Activated naive CD8-positive, alpha-beta T cell (primary cell): Measurements from ENCODE around the gene ZNF334.
A peak's percentile ranks its signal among the peaks of the same experiment; 100 is the strongest.

Source experiments
- H3K27ac Mint-ChIP-seq: one replicate; pipeline ENCODE4 v1.8.0; 2021; ENCODE audit warnings: mixed read lengths
- H3K27me3 Mint-ChIP-seq: one replicate; pipeline ENCODE4 v1.8.0; 2021; ENCODE audit warnings: mixed read lengths
- H3K36me3 Mint-ChIP-seq: one replicate; pipeline ENCODE4 v1.8.0; 2021; ENCODE audit warnings: mixed read lengths
- H3K4me1 Mint-ChIP-seq: one replicate; pipeline ENCODE4 v1.8.0; 2021; ENCODE audit warnings: low read depth, mixed read lengths
- H3K4me3 Mint-ChIP-seq: one replicate; pipeline ENCODE4 v1.8.0; 2021; ENCODE audit warnings: mild to moderate bottlenecking, mixed read lengths
- H3K9me3 Mint-ChIP-seq: one replicate; pipeline ENCODE4 v1.8.0; 2021; ENCODE audit warnings: low read depth, mixed read lengths

The ZNF334 gene

DNA sequence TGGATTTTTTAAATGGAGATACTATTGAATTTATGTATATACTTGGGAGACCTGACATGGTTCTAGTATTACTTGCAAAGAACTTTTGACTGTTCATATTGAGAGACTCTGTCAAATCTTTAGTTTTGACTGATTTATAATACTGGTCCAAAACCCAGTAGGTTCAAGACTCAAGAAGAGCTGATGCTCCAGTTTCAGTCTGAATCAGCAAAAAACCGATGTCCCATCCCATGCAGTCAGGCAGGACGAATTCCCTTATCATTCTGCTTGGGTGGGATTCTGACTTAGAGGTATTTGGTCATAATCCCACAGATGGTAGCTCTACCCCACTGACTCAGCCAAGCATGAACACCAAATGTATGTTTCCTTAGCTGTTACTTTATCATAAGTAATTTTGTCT lies 29.5 kb downstream of the ZNF334 start:
- no peak overlapping the region for H3K27ac Mint-ChIP-seq
- H3K36me3 Mint-ChIP-seq: no peaks in the 10 kb centered on the region
- H3K27me3 Mint-ChIP-seq: peaks cover 27% of the 10 kb centered on the region
- H3K4me3 Mint-ChIP-seq: no peak overlapping the region
- no peaks in the 10 kb centered on the region for H3K9me3 Mint-ChIP-seq
- H3K4me1 Mint-ChIP-seq: no peaks in the 10 kb centered on the region

DNA sequence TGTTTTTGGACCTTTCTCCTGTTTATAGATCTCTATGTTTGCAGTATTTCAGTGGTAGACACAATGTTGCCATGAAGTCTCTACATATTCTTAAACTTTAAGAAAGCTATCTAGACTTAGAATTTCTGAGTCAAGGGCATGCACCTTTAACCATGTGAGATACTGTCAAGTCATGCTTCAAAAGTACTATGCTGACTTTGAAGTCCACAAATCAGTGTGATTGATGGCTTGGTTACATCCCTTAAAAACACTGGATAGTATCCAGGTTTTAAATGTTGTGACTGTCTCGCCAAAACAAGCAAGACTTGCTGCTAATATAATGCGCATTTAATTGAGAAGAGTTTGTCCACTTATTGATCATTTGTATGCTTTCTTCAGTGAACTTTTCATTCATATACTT lies 30.5 kb downstream of the ZNF334 start:
- H3K9me3 Mint-ChIP-seq: no peaks in the 10 kb centered on the region
- H3K27me3 Mint-ChIP-seq: peaks cover 24% of the 10 kb centered on the region
- H3K27ac Mint-ChIP-seq: no peak overlapping the region
- H3K36me3 Mint-ChIP-seq: no peaks in the 10 kb centered on the region
- H3K4me3 Mint-ChIP-seq: no peak overlapping the region
- H3K4me1 Mint-ChIP-seq: no peaks in the 10 kb centered on the region

GRCh38 chr20:46477640-46478039 lies 35.7 kb downstream of the ZNF334 start:
- H3K36me3 Mint-ChIP-seq: no peaks in the 10 kb centered on the region
- peaks cover 13% of the 10 kb centered on the region for H3K27me3 Mint-ChIP-seq
- H3K9me3 Mint-ChIP-seq: no peaks in the 10 kb centered on the region
- no peak overlapping the region for H3K4me3 Mint-ChIP-seq
- no peaks in the 10 kb centered on the region for H3K4me1 Mint-ChIP-seq
- no peak overlapping the region for H3K27ac Mint-ChIP-seq

DNA sequence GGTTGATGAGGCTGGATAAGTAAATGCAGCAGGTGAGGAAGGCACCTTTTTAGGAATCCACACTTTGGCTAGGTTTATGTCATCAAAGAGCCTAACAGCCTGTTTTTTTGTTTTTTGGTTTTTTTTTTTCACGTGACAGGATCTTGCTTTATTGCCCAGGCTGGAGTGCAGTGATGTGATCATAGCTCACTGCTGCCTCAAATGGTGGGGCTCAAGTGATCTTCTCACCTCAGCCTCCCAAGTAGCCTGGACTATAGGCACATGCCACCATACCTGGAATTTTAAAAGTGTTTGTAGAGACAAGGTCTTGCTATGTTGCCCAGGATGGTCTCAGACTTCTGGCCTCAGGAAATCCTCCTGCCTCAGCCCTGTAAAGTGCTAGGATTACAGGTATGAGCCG lies 36.1 kb downstream of the ZNF334 start:
- Mint-ChIP-seq H3K36me3 (no peaks in the 10 kb centered on the region), H3K9me3 (no peaks in the 10 kb centered on the region), H3K4me3 (no peak overlapping the region), H3K27me3 (peaks cover 17% of the 10 kb centered on the region), H3K27ac (no peak overlapping the region), H3K4me1 (no peaks in the 10 kb centered on the region)

DNA sequence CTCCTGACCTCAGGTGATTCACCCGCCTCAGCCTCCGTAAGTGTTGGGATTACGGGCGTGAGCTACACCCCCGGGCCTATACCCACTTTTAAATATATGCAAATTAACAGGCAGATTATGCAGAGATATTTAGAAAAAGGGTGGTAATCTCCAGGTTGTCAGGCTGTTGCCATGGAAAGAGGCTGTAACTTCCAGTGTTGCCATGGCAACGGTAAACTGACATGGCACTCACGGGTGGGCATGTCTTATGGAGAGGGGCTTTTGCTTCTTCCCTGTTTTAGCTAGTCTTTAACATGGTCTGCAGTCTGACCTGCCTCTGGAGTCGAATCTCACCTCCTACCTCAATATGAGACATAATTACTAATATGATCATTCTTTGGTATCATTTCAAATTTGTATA lies 44.9 kb downstream of the ZNF334 start:
- H3K36me3 Mint-ChIP-seq: no peaks in the 10 kb centered on the region
- no peaks in the 10 kb centered on the region for H3K9me3 Mint-ChIP-seq
- no peak overlapping the region for H3K4me3 Mint-ChIP-seq
- H3K4me1 Mint-ChIP-seq: no peaks in the 10 kb centered on the region
- no peak overlapping the region for H3K27ac Mint-ChIP-seq
- peaks cover 15% of the 10 kb centered on the region for H3K27me3 Mint-ChIP-seq

- peaks cover 8% of the 10 kb centered on the region for H3K27me3 Mint-ChIP-seq
- H3K36me3 Mint-ChIP-seq: no peaks in the 10 kb centered on the region
- H3K4me1 Mint-ChIP-seq: peaks cover 2% of the 10 kb centered on the region
- H3K4me3 Mint-ChIP-seq: no peak overlapping the region
- H3K9me3 Mint-ChIP-seq: no peaks in the 10 kb centered on the region
- H3K27ac Mint-ChIP-seq: no peak overlapping the region
Observed at GRCh38 chr20:46464451-46464850, 48.9 kb downstream of the ZNF334 start.

DNA sequence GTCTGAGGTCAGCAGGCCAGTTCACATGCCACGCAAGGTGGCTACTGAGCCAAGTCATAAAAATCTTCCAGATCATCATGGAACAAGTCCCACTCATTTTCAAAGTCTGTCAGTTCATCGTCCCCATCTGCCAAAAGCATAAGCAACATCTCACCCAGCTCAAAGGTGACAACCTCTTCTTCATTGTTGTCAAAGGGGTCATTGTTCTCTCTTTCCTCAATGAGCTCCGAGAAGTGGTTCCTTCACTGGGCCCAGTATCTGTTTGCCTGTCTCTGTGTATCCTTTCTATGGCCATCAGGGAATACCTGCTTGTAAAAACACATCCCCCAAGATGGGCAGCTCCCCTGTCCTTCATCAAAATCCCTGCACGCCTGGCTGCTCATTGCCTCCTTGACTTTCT lies 49.5 kb downstream of the ZNF334 start:
- H3K27ac Mint-ChIP-seq: no peak overlapping the region

GRCh38 chr20:46461808-46462207 lies 51.6 kb downstream of the ZNF334 start:
- Mint-ChIP-seq H3K27ac (no peak overlapping the region), H3K4me3 (no peak overlapping the region), H3K36me3 (peaks cover 2% of the 10 kb centered on the region), H3K9me3 (peaks cover 4% of the 10 kb centered on the region), H3K27me3 (peaks cover 15% of the 10 kb centered on the region), H3K4me1 (peaks cover 7% of the 10 kb centered on the region)

More for the DNA sequence above, 49.5 kb downstream of the ZNF334 start:
- no peak overlapping the region for H3K4me3 Mint-ChIP-seq
- H3K4me1 Mint-ChIP-seq: peaks cover 6% of the 10 kb centered on the region
- H3K27me3 Mint-ChIP-seq: peaks cover 11% of the 10 kb centered on the region
- no peaks in the 10 kb centered on the region for H3K9me3 Mint-ChIP-seq
- H3K36me3 Mint-ChIP-seq: no peaks in the 10 kb centered on the region

DNA sequence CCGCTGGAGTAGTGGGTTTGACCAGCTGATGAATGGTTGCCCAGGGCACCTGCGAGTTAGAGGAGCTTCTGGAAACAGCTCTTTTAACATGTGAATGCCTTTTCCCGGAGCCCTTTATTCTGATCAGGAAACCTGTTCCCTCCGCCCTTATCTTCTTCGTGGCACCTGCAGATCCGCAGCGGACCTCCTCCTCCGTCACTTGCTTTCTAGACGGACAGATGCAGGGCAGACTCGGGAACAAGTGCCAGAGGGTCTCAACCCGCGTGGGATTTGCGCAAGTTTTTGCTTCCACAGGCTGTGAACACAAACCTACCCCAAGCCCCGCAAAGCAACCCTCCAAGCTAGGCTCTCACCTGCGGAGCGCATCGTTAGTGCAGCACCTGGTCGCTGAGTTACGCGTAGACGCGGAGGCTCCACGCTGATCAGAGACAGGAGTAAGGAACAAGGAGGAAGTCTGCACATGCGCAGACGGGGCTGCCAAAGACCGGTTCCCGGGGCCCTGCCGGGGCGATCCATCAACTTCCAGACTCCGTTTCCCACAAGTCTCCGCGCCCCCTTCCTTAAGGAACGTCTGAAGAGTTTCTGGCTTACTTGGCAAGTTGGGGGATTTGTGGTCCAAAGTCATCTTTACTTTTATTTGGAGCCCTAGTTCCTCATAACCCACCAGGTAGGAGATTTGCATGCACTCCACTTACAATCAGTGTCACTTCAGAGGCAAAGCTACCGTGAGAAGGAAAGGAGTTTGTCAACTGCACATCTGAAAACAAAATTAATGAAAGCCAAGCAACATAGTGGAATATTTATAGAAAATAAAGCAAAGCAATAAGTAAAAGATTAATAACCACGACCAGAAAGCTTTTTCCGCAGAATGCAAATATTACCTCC lies 54.3 kb downstream of the ZNF334 start:
- Mint-ChIP-seq H3K9me3 (peaks cover 21% of the 10 kb centered on the region), H3K27ac (no peak overlapping the region), H3K4me3 (peak overlapping the region; percentile 33), H3K36me3 (peaks cover 14% of the 10 kb centered on the region), H3K4me1 (peaks cover 7% of the 10 kb centered on the region), H3K27me3 (peaks cover 28% of the 10 kb centered on the region)

GRCh38 chr20:46456255-46457028 lies 56.9 kb downstream of the ZNF334 start:
- no peak overlapping the region for H3K27ac Mint-ChIP-seq
- peaks cover 7% of the 10 kb centered on the region for H3K4me1 Mint-ChIP-seq
- peaks cover 14% of the 10 kb centered on the region for H3K36me3 Mint-ChIP-seq
- no peak overlapping the region for H3K4me3 Mint-ChIP-seq
- peaks cover 21% of the 10 kb centered on the region for H3K9me3 Mint-ChIP-seq
- peaks cover 28% of the 10 kb centered on the region for H3K27me3 Mint-ChIP-seq

- Mint-ChIP-seq H3K9me3 (peaks cover 21% of the 10 kb centered on the region), H3K4me3 (no peak overlapping the region), H3K4me1 (peaks cover 7% of the 10 kb centered on the region), H3K36me3 (peaks cover 14% of the 10 kb centered on the region), H3K27me3 (peaks cover 31% of the 10 kb centered on the region), H3K27ac (no peak overlapping the region)
Observed at GRCh38 chr20:46455729-46456128, 57.6 kb downstream of the ZNF334 start.
